ENCODE data around the gene TMIE.

DNA sequence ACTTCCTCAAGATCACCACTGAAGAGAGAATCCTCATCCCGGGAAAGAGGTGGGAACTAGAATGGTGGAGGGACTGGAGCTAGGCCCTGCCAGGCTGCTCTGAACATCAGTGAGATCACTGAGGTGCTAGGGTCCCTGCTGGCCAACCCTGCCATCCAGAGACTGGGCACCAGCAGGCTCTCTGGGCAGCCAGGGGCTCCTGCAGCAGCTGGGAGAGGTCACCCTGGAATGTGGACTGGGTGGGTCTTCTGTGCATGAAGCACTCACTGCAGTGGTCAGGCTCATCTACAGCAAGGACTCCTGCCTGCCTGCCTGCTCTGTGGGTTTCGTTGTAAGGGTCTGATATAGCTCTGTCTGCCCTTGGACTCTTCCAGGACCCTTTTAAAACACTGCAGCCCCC lies 32.6 kb upstream of the TMIE start:
- no peak for TF ChIP-seq CREM (IDR thresholded peaks at IDR 0.05; ENCODE audit: low read depth)
- TF ChIP-seq, protein P1, sequence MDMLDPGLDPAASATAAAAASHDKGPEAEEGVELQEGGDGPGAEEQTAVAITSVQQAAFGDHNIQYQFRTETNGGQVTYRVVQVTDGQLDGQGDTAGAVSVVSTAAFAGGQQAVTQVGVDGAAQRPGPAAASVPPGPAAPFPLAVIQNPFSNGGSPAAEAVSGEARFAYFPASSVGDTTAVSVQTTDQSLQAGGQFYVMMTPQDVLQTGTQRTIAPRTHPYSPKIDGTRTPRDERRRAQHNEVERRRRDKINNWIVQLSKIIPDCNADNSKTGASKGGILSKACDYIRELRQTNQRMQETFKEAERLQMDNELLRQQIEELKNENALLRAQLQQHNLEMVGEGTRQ (IDR thresholded peaks at IDR 0.05; ENCODE audit: borderline replicate concordance, low read depth, low read length): no peak
- TF ChIP-seq, protein P2, sequence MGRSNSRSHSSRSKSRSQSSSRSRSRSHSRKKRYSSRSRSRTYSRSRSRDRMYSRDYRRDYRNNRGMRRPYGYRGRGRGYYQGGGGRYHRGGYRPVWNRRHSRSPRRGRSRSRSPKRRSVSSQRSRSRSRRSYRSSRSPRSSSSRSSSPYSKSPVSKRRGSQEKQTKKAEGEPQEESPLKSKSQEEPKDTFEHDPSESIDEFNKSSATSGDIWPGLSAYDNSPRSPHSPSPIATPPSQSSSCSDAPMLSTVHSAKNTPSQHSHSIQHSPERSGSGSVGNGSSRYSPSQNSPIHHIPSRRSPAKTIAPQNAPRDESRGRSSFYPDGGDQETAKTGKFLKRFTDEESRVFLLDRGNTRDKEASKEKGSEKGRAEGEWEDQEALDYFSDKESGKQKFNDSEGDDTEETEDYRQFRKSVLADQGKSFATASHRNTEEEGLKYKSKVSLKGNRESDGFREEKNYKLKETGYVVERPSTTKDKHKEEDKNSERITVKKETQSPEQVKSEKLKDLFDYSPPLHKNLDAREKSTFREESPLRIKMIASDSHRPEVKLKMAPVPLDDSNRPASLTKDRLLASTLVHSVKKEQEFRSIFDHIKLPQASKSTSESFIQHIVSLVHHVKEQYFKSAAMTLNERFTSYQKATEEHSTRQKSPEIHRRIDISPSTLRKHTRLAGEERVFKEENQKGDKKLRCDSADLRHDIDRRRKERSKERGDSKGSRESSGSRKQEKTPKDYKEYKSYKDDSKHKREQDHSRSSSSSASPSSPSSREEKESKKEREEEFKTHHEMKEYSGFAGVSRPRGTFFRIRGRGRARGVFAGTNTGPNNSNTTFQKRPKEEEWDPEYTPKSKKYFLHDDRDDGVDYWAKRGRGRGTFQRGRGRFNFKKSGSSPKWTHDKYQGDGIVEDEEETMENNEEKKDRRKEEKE (IDR thresholded peaks at IDR 0.05): no peak
- TF ChIP-seq MXI1 (IDR thresholded peaks at IDR 0.05; ENCODE audit: low read depth, low read length): no peak
- TF ChIP-seq POLR2AphosphoS5 (IDR thresholded peaks at IDR 0.05; ENCODE audit: low read length): no peak
- TF ChIP-seq, protein P3, sequence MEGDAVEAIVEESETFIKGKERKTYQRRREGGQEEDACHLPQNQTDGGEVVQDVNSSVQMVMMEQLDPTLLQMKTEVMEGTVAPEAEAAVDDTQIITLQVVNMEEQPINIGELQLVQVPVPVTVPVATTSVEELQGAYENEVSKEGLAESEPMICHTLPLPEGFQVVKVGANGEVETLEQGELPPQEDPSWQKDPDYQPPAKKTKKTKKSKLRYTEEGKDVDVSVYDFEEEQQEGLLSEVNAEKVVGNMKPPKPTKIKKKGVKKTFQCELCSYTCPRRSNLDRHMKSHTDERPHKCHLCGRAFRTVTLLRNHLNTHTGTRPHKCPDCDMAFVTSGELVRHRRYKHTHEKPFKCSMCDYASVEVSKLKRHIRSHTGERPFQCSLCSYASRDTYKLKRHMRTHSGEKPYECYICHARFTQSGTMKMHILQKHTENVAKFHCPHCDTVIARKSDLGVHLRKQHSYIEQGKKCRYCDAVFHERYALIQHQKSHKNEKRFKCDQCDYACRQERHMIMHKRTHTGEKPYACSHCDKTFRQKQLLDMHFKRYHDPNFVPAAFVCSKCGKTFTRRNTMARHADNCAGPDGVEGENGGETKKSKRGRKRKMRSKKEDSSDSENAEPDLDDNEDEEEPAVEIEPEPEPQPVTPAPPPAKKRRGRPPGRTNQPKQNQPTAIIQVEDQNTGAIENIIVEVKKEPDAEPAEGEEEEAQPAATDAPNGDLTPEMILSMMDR (IDR thresholded peaks at IDR 0.05 in 2 of 3, conservative IDR thresholded peaks at IDR 0.05 in 1 of 3; ENCODE audit: control insufficient read depth in 2 of 3, extremely low read depth in 1 of 3, insufficient read depth in 1 of 3, low read depth in 3 of 3, low read length in 3 of 3): no peak
- TF ChIP-seq, protein P4, sequence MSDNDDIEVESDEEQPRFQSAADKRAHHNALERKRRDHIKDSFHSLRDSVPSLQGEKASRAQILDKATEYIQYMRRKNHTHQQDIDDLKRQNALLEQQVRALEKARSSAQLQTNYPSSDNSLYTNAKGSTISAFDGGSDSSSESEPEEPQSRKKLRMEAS (IDR thresholded peaks at IDR 0.05; ENCODE audit: low read depth, low read length): no peak
- TF ChIP-seq, protein P5, sequence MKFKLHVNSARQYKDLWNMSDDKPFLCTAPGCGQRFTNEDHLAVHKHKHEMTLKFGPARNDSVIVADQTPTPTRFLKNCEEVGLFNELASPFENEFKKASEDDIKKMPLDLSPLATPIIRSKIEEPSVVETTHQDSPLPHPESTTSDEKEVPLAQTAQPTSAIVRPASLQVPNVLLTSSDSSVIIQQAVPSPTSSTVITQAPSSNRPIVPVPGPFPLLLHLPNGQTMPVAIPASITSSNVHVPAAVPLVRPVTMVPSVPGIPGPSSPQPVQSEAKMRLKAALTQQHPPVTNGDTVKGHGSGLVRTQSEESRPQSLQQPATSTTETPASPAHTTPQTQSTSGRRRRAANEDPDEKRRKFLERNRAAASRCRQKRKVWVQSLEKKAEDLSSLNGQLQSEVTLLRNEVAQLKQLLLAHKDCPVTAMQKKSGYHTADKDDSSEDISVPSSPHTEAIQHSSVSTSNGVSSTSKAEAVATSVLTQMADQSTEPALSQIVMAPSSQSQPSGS (IDR thresholded peaks at IDR 0.05; ENCODE audit: low read length): no peak
- no peak for TF ChIP-seq PAX5 (IDR thresholded peaks at IDR 0.05; ENCODE audit: borderline replicate concordance, low read depth, low read length)
- TF ChIP-seq POLR2A (IDR thresholded peaks at IDR 0.05; ENCODE audit: low read depth, low read length): no peak
- TF ChIP-seq EP300 (IDR thresholded peaks at IDR 0.05; ENCODE audit: borderline replicate concordance in 1 of 2, control insufficient read depth in 1 of 2, low read depth in 2 of 2, low read length in 2 of 2): no peak
- no peak for TF ChIP-seq IRF4 (IDR thresholded peaks at IDR 0.05; ENCODE audit: low read depth, low read length)
- no peak for TF ChIP-seq JUND (IDR thresholded peaks at IDR 0.05; ENCODE audit: low read depth, low read length)

Data from GM12878 (cell line).